NCI-H146 treated with DMSO at 0.1 percent for 48 hours (cell line): ENCODE data around the gene AXL.
"Not testable (repeated sequence)": the region's sequence is repeated elsewhere in the genome, so short reads cannot be mapped to it uniquely, and the experiment has no call there.

Source experiments
- DNase-seq: peaks from one replicate; lab custom pipeline; 2025; ENCODE audit not compliant: unreplicated experiment; lab: John Stamatoyannopoulos, UW

Gene AXL

GRCh38 chr19:41206456-41206855 is 12.6 kb upstream of the AXL start:
- DNase-seq = no peak

GRCh38 chr19:41206926-41207750 is 11.9 kb upstream of the AXL start:
- DNase-seq = no peak

- no peak for DNase-seq
These were observed 4.9 kb upstream of the AXL start for GRCh38 chr19:41214161-41214560.

GRCh38 chr19:41217741-41218140 is 1.3 kb upstream of the AXL start:
- no peak for DNase-seq

DNA sequence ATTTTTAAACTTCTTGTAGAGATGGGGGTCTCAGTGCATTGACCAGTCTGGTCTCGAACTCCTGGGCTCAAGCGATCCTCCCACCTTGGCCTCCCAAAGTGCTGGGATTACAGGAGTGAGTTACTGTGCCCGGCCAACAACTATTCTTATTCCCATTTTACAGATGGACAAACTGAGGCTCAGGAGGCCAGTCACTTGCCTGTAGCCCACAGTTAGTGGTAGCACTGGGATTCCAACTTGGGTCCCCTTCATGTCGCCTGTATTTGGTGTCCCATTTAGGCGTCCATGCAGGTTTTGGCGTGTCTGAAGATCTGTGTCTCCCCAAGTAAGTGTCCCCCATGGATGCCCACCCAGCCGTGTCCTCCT is 791 bp upstream of the AXL start:
- DNase-seq = no peak

- no peak for DNase-seq
These were observed 1.0 kb downstream of the AXL start for GRCh38 chr19:41219924-41220567.

- no peak for DNase-seq
These were observed 1.8 kb downstream of the AXL start for GRCh38 chr19:41220811-41221210.

DNA sequence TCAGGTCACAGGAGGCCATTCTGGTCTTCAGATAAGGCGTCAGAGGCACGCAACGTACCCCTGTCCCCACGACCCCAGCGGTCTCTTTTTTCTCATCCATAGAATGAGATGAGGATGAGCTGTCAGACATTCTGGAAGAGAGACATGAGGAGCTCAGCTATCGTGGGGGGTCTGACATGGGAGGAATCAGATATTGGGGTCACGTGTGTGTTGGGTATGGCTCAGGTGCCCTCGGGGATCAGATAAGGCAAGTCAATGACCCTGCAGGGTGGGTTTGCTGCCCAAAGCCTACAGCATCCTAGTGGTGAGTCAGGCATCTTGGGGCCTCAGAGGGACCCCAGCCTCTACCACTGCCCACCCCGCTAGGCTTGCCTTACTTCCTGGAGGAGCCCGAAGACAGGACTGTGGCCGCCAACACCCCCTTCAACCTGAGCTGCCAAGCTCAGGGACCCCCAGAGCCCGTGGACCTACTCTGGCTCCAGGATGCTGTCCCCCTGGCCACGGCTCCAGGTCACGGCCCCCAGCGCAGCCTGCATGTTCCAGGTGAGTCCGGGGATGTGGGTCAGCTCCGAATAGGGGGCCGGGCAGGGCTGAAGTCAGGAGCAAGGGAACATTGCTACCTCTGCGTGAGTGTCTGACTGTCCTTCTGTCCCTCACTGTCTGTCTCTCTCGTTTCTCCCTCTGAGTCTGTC is 2.6 kb downstream of the AXL start:
- DNase-seq = no peak

DNA sequence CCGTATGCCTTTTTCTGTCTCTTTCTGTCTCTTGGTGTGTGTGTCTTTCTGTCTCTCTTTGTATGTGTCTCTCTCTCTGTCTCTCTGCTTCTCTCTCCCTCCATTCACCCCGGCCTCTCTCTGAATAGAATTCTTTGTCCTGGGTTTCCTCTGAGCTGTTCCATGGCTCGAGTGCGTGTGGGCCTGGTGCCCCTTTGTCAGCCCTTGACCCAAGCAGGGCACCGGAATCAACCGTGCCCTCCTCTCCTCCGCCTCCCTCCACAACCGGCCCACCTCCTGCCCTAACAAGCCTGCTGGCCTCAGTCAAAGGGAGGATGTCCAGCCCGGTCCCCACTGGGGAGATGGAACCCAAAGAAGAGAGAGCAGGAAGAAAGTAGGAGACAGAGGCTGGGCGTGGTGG is 3.2 kb downstream of the AXL start:
- DNase-seq = no peak

DNA sequence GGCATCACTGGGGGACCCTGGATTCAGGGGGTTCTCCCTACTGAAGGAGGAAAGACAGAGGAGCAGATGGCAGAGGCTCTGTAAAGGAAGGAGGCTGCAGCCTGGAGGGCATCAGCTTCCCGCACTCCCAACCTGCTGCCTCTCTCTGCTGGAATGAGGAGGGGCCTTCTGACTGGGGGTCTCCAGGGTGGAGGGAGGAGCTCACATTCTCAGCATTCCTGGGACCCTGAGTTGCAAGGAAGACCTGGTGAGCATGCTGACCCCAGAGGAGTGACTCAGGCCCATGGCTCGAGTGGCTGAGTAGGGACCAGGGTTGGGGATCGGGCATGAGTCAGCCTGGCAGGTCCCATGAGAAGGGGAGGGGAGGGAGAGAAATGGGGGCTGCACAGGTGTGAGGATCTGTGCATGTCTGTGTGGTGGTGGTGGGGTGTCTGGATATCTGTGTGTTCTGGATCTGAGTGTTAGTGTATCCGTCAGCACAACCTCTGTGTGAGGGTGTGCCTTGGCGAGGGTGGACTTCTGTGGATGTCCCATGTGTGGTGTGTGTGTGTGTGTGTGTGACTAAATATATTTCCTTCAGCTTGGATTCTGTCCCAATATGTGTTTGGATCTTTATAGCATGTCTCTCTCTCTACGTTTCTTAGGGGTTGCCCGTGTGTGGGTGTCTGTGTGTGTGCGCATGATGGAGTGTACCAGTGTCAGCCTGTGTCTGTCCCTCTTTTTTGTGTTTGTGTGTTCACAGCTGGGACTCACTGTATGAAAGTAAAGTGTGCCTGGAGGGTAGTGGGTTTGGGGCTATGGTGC is 4.6 kb downstream of the AXL start:
- DNase-seq = no peak

GRCh38 chr19:41224632-41225031 is 5.6 kb downstream of the AXL start:
- no peak for DNase-seq

DNA sequence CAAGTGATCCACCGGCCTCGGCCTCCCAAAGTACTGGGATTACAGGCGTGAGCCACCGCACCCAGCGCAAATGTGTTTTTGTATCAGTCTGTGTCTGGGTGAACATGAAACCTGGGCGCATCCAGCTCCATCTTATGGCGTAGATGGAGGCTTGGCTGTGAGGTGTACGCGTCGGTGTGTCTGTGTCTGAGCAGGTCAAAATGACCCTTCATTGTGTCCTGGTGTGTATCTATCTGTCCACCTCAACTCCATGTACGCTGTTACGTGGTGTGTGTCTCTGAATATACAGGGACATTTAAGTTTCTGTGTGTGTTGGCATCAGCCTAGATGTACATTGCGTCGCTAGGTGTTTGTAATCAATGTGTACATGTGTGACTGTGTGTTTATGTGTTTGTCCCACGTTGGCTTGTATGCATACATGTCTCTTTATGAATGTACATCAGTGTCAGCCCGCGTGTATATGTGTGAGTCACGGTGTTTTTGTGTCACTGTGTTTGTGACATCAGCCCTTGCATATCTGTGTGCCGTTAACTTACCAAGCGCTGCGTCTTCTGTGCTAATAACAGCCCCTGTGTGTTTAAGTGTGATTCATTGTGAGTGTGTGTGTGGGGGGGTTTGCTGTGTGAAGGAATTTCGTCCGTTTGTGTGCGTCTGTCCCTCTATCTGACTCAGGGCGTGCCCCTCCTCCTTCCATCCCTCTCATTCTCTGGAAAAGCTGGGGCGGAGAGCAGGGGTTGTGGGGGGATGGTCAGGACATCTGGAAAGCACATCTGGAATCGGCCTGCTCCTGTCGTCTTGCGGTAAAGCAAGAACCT is 6.4 kb downstream of the AXL start:
- DNase-seq = no peak

GRCh38 chr19:41226053-41226873 is 7.2 kb downstream of the AXL start:
- DNase-seq = no peak

DNA sequence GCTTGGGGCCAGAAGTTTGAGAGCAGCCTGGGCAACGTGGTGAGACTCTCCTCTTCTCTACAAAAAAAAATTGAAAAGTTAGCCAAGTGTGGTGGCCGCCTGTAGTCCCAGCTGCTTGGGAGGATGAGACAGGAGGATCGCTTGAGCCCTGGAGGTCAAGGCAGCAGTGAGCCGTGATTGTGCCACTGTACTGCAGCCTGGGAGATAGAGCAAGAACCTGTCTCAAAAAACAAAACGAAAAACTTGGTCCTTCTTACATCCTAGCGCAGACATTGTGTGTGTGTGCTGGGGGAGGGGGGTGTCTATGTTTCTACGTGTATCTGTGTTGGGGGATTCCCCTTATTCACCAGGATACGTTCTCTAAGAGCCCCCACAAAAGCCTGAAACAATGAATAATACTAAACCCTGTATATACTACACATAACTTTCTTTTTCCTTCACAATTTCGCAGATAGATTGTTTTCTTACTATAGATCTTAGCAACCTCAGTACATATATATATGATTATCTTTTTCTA is 7.9 kb downstream of the AXL start:
- no peak for DNase-seq

DNA sequence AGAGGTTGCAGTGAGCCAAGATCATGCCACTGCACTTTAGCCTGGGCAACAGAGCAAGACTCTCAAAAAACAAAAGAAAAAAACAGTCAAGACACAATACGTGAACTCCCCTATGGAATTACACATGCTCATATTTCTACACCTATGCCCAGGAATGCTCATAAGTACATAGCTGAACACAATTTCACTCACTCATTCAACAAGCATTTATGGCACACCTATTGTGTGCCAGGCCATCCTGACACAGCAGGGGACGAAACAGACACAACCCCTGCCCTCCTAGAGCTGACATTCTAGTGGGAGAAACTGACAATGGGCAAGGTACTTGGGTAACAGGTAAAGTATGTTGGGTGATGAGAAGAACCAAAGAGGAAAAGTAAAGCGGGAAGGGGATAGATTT is 9.5 kb downstream of the AXL start:
- no peak for DNase-seq

DNA sequence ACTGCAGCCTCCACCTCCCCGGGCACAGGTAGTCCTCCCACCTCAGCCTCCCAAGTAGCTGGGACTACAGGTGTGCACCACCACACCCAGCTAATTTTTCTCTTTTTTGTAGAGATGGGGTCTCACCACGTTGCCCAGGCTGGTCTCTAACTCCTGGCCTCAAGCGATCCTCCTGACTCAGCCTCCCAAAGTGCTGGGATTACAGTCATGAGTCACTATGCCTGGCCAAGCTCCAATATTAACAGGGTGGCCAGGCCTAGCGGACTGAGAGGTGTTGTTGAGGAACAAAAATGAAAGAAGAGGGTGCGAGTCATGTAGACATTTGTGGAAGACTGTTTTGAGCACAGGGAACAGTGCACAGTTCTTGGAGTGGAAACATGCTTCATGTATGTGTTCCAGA is 10.3 kb downstream of the AXL start:
- not testable (repeated sequence) for DNase-seq

- DNase-seq = no peak
These were observed 11.2 kb downstream of the AXL start for GRCh38 chr19:41230067-41230857.

DNA sequence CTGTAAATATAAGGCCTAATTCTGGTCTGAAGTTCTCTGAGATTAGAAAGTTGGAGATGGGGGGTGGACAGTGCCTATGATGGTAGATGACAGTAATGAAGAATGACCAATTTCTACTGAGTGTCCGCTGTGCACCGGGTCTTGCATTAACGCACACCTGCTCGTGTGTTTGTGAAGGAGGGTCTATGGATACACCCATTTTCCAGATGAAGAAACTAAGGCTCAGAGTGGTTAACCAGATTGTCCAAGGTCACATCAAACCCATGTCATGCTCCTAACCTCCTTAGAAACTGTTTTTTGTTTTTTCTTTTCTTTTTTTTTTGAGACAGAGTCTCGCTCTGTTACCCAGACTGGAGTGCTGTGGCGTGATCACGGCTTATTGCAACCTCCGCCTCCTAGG is 13.7 kb downstream of the AXL start:
- DNase-seq = no peak
